Activated CD8-positive, alpha-beta memory T cell treated with anti-CD3 and anti-CD28 coated beads, Interleukin-2, amount 10 ng/mL, durations not matched to agents 7 days and 5 days (primary cell): Measurements from ENCODE around the gene KCNS3. TPM values are rescaled to one million over a fixed set of nuclear protein-coding genes. Genes with fewer than 3 reads are reported as not detected.
"Not testable (repeated sequence)": the region's sequence is repeated elsewhere in the genome, so short reads cannot be mapped to it uniquely, and the experiment has no call there.

Source experiments
- ATAC-seq: fragments of 150-1000 bp; cut with Tn5 transposase; one replicate; pipeline ENCODE4 v1.10.0; 2021; ENCODE audit warnings: moderate library complexity
- CTCF ChIA-PET: fragments of 350-600 bp; sonication (Branson Sonifier 250); formaldehyde crosslinking; loops from one replicate; lab custom pipeline; 2021; ENCODE audit warnings: antibody characterized with exemption; lab: Charles Lee
- DNase-seq: peaks from one replicate; pipeline ENCODE4 v3.0.0-alpha.2; 2020
- H3K27ac Mint-ChIP-seq: one replicate; pipeline ENCODE4 v1.8.0; 2021; ENCODE audit warnings: mild to moderate bottlenecking, mixed read lengths
- H3K27me3 Mint-ChIP-seq: one replicate; pipeline ENCODE4 v1.8.0; 2021; ENCODE audit warnings: mixed read lengths
- H3K36me3 Mint-ChIP-seq: one replicate; pipeline ENCODE4 v1.8.0; 2021; ENCODE audit warnings: mild to moderate bottlenecking, mixed read lengths
- H3K4me1 Mint-ChIP-seq: one replicate; pipeline ENCODE4 v1.8.0; 2021; ENCODE audit warnings: mixed read lengths
- H3K4me3 Mint-ChIP-seq: one replicate; pipeline ENCODE4 v1.8.0; 2021; ENCODE audit warnings: mild to moderate bottlenecking, moderate library complexity, mixed read lengths
- H3K9me3 Mint-ChIP-seq: one replicate; pipeline ENCODE4 v1.8.0; 2022; ENCODE audit warnings: low read depth, mixed read lengths
- total RNA-seq, 2 experiments: library from RNA; stranded (reverse); gene quantifications; one replicate each; pipeline ENCODE4 v1.2.3, GENCODE V29; 2021

Gene KCNS3
- total RNA-seq, 2 experiments from 2014 or later, result not detected

DNA sequence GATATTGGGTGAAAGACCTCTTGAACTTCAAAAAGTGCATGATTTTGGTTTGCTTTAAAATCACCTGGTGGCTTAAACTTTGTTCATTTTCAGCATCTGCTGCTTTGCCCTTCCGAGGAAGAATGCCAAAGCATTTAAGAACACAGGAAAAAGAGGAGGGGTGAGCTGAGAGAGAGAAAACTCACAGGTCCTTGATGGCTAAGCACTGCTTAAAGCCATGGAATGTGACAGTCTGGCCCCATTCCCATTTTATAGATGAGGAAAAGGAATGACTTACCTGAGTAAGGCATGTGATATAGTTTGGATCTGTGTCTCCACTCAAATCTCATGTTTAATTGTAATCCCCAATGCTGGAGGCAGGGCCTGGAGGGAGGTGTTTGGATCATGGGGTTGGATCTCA is 58.1 kb downstream of the KCNS3 start:
- Mint-ChIP-seq H3K9me3 (no peaks in the 10 kb centered on the region), H3K4me3 (no peak overlapping the region), H3K4me1 (no peaks in the 10 kb centered on the region), H3K27ac (no peak overlapping the region), H3K27me3 (no peaks in the 10 kb centered on the region), H3K36me3 (no peaks in the 10 kb centered on the region)
- CTCF ChIA-PET, result no interaction called here
- no peak for ATAC-seq
- no peak for DNase-seq

DNA sequence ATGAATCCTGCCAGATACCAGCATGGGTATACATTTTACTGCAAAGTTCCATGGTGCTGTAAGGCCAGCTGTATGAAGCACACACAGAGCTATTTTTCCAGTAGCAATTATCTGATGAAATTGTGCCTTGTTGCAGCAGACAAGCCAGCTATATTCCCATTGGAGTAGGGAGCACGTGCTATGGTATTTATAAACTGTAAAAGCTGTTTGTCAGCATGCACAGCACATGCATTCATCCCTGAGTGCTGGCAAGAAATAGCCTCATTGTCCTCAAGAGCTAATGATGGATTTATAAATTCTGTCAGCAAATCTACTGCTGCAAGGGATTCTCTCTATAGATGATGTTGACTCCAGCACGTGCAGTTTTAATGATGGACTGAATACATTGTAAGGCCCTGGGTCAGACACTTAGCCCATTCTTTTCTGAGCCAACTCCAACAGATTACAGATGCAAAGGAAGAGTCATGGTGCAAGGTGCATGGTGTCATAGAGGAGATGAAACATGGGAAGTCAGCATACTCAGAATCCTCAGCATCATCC is 61.7 kb downstream of the KCNS3 start:
- CTCF ChIA-PET, result no interaction called here
- H3K27me3 Mint-ChIP-seq, result no peaks in the 10 kb centered on the region
- no peak overlapping the region for H3K4me3 Mint-ChIP-seq
- DNase-seq (no peak), ATAC-seq (no peak)
- no peaks in the 10 kb centered on the region for H3K36me3 Mint-ChIP-seq
- no peak overlapping the region for H3K27ac Mint-ChIP-seq
- H3K4me1 Mint-ChIP-seq, result no peaks in the 10 kb centered on the region
- no peaks in the 10 kb centered on the region for H3K9me3 Mint-ChIP-seq

DNA sequence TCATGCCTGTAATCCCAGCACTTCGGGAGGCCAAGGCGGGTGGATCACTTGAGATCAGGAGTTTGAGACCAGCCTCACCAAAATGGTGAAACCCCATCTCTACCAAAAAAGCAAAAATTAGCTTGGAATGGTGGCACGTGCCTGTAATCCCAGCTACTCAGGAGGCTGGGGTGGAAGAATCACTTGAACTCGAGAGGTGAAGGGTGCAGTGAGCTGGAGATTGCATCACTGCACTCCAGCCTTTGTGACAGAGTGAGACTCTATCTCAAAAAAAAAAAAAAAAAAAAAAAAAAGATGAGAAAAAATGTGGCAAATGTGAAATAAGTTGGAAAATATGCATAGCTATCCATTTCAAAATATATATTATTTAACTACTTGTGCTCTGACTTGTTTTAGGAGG is 65.0 kb downstream of the KCNS3 start:
- no peak overlapping the region for H3K27ac Mint-ChIP-seq
- H3K4me3 Mint-ChIP-seq, result no peak overlapping the region
- no peak for DNase-seq
- no peaks in the 10 kb centered on the region for H3K27me3 Mint-ChIP-seq
- no peaks in the 10 kb centered on the region for H3K4me1 Mint-ChIP-seq
- CTCF ChIA-PET, result interaction anchor here (0.7 kb wide), 1 partner anchor 237 kb away, joined by 3 read pairs; no protein-coding TSS in a partner anchor
- no peak for ATAC-seq
- H3K36me3 Mint-ChIP-seq, result no peaks in the 10 kb centered on the region
- no peaks in the 10 kb centered on the region for H3K9me3 Mint-ChIP-seq

DNA sequence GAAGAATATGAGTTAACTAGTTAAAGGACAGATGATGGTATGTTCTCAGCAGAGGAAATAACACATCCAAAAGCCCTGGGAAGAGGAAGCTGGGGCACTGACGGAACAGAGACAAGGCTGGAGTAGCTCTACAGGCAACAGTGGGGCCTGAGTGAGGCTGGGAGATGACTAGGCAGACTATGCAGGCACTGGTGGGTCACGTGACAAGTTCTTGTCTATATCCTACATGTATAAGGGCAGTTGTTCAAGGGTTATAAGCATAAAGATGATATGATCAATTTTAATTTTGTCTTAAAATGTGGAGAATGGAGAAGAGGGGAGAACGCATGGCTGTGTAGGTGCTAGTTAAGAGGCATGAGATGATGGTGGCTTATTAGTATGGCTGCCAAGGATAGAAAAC is 68.6 kb downstream of the KCNS3 start:
- no peak overlapping the region for H3K4me3 Mint-ChIP-seq
- H3K36me3 Mint-ChIP-seq, result no peaks in the 10 kb centered on the region
- CTCF ChIA-PET, result no interaction called here
- H3K4me1 Mint-ChIP-seq, result no peaks in the 10 kb centered on the region
- DNase-seq (no peak), ATAC-seq (no peak)
- no peaks in the 10 kb centered on the region for H3K27me3 Mint-ChIP-seq
- H3K9me3 Mint-ChIP-seq, result no peaks in the 10 kb centered on the region
- H3K27ac Mint-ChIP-seq, result no peak overlapping the region

DNA sequence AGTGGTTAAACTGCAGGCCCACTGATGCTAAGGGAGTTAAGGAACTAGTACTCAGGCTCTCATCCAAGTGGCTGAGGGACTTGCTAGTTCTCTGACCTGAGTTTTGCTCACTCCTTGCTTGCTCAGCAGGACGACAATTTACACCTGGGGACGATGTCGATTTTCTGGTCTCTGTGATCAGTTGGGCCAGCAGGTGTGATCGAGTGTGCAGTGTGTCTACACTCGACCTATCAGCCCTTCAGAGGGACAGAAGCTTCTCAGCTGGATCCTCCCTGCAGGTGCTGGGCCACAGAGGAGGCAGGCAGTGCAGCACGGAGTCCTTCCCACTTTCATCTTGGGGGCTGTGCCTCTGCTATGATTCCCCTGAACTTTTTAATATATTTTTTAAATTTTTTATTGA is 71.5 kb downstream of the KCNS3 start:
- H3K27ac Mint-ChIP-seq, result no peak overlapping the region
- no peaks in the 10 kb centered on the region for H3K36me3 Mint-ChIP-seq
- no peaks in the 10 kb centered on the region for H3K4me1 Mint-ChIP-seq
- CTCF ChIA-PET, result no interaction called here
- DNase-seq (no peak), ATAC-seq (no peak)
- H3K27me3 Mint-ChIP-seq, result no peaks in the 10 kb centered on the region
- no peaks in the 10 kb centered on the region for H3K9me3 Mint-ChIP-seq
- H3K4me3 Mint-ChIP-seq, result no peak overlapping the region

DNA sequence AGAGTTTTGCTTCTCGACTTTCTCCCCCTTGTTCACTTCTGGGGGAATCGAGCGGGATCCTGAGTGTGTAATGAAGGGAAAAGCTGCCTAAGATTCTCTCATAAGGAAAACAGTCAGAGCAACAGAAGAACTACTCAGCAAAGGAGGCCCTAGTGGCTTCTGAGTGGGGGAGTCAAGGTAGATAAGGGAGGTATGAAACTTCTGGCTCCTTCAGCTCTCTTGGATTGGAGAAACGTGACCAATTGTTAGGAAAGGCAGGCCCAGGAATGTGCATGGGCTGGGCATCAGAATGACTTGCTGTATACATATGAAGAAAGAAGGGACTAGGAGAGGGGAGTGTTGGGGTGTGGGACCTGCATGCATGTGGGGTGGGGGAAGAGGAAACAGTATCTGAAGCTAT is 73.1 kb downstream of the KCNS3 start:
- CTCF ChIA-PET, result no interaction called here
- no peaks in the 10 kb centered on the region for H3K9me3 Mint-ChIP-seq
- H3K27ac Mint-ChIP-seq, result no peak overlapping the region

DNA sequence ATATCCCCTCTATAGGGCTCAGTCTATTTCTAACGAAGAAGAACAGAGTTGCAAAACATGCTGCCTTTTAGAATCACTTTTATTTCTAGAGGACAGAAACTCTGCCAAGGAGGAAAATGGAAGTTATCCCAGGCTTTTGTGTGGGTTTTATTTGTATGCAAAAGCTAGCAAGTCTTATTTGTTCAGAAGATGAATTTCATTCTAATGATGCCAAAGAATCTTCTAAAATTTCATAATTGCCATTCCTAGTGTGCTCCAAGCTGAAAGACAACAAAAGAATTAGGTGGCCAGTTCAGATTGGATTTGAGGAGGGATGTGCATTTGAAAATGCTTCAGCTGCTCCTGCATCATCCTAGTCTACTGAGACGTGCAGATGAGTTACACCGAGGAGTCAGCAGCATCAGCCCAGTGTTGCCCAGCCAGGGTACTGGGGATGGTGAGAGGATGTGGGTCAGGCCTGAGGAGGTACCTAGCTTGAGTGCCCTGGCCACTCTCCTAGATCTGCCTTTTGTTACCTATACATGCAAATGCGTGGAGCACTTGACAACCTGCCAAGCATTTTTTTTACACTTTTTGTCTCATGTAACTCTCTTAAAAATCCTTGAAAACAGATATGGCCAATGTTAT is 80.1 kb downstream of the KCNS3 start:
- ATAC-seq (no peak), DNase-seq (no peak)
- no peaks in the 10 kb centered on the region for H3K4me1 Mint-ChIP-seq
- no peaks in the 10 kb centered on the region for H3K36me3 Mint-ChIP-seq
- no peak overlapping the region for H3K27ac Mint-ChIP-seq
- CTCF ChIA-PET, result no interaction called here
- H3K27me3 Mint-ChIP-seq, result no peaks in the 10 kb centered on the region
- peaks cover 7% of the 10 kb centered on the region for H3K9me3 Mint-ChIP-seq
- H3K4me3 Mint-ChIP-seq, result no peak overlapping the region

More for the DNA sequence above, 73.1 kb downstream of the KCNS3 start:
- no peak for DNase-seq
- Mint-ChIP-seq H3K36me3 (no peaks in the 10 kb centered on the region), H3K4me3 (no peak overlapping the region), H3K4me1 (no peaks in the 10 kb centered on the region), H3K27me3 (no peaks in the 10 kb centered on the region)
- ATAC-seq, result no peak

DNA sequence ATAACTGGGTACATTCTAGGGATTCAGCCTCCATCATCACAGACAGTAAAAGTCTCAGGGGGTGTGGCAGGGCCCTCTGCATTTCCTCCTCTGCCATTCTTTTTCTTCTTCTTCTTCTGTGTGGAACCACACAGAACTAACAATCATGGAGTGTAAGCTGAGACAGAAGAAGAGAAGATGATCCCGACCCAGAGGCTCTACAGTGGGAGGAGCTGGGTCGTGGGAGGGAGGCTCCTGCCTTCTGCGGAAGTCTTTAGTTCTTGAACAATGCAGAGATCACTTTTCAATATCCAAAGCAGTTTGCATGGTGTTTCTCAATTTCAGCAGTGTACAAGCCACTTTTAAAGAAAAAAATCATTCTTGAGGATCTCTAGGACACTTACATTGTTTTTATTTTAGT is 80.9 kb downstream of the KCNS3 start:
- Mint-ChIP-seq H3K36me3 (no peaks in the 10 kb centered on the region), H3K4me3 (no peak overlapping the region), H3K4me1 (no peaks in the 10 kb centered on the region), H3K9me3 (peaks cover 8% of the 10 kb centered on the region), H3K27ac (no peak overlapping the region), H3K27me3 (no peaks in the 10 kb centered on the region)
- ATAC-seq (no peak), DNase-seq (no peak)
- CTCF ChIA-PET, result no interaction called here

DNA sequence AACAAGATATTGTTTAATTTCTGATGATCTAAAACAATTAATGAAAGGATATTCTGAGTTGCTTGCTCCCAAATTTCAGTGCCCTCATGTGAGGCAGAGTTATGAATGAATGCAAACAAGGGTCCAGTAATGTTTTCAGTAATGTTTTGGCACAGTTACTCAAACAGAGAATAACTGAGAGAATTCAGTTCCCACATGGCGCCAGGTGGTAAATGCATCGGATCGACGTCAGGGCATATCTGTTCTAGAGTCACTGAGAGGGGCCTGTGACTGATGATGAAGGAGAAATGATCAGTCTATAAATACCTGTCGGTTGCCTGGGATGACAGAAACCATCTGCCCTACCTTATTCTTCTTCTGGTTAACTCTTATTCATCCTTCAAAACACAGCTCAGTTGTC is 81.4 kb downstream of the KCNS3 start:
- no peaks in the 10 kb centered on the region for H3K4me1 Mint-ChIP-seq
- H3K36me3 Mint-ChIP-seq, result no peaks in the 10 kb centered on the region
- H3K9me3 Mint-ChIP-seq, result peaks cover 8% of the 10 kb centered on the region
- ATAC-seq (no peak), DNase-seq (no peak)
- CTCF ChIA-PET, result no interaction called here
- no peak overlapping the region for H3K27ac Mint-ChIP-seq
- no peaks in the 10 kb centered on the region for H3K27me3 Mint-ChIP-seq
- no peak overlapping the region for H3K4me3 Mint-ChIP-seq

DNA sequence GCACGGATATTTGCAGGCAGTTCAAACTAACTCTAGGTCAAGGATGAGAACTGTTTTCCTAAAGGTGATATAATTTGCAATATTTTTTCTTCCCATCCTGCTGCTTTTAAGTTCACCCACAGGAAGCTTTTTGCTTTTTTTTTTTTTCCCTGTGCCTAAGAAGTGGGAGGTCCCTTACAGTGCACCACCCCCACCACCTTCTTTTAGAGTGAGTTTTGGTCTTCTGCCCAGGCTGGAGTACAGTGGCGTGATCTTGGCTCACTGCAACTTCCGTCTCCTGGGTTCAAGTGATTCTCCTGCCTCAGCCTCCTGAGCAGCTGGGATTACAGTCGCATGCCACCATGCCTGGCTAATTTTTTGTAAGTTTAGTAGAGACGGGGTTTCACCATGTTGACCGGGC is 82.5 kb downstream of the KCNS3 start:
- CTCF ChIA-PET, result no interaction called here
- ATAC-seq (no peak), DNase-seq (no peak)
- Mint-ChIP-seq H3K36me3 (no peaks in the 10 kb centered on the region), H3K27ac (no peak overlapping the region), H3K27me3 (no peaks in the 10 kb centered on the region), H3K4me3 (no peak overlapping the region), H3K9me3 (peaks cover 8% of the 10 kb centered on the region), H3K4me1 (no peaks in the 10 kb centered on the region)

DNA sequence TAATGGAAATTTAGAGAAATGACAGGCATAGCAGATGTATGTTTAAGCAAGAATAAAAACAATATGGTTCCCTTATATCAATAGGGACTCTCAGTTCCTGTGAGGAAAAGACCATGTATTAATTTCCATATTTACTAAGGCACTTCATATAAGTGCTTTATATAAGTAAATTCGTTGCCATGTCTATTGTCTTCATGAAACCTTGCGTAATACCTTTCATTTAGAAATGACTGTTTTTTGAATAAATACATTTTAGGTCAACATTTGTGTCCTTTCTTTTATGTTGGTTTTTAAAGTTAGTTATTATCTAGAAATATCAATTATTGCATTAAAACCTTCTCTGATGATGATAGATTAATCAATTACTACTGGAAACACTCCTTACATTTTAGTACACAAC is 83.3 kb downstream of the KCNS3 start:
- Mint-ChIP-seq H3K4me3 (no peak overlapping the region), H3K4me1 (no peaks in the 10 kb centered on the region), H3K36me3 (no peaks in the 10 kb centered on the region), H3K27me3 (no peaks in the 10 kb centered on the region), H3K9me3 (peaks cover 8% of the 10 kb centered on the region), H3K27ac (no peak overlapping the region)
- ATAC-seq (no peak), DNase-seq (no peak)
- CTCF ChIA-PET, result no interaction called here

DNA sequence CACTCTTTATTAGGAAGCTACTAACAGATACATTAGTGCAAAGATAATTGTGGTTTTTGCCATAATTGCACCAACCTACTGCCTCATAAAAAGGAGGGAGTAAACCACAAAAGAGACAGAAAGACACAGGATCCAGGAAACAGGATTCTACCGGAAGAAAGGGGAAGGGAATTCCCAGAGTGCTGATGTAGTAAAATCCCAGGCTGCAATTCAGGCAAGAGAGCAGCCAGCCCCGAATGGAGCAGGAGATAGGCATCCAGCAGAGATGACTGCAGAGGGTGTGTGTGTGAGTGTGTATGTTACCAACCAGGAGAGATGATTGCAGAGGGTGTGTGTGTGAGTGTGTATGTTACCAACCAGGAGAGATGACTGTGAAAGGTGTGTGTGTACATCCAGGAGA is 84.4 kb downstream of the KCNS3 start:
- no peak overlapping the region for H3K27ac Mint-ChIP-seq
- no peaks in the 10 kb centered on the region for H3K27me3 Mint-ChIP-seq
- DNase-seq, result no peak
- ATAC-seq, result no peak
- H3K4me1 Mint-ChIP-seq, result no peaks in the 10 kb centered on the region
- peaks cover 8% of the 10 kb centered on the region for H3K9me3 Mint-ChIP-seq
- CTCF ChIA-PET, result no interaction called here
- H3K36me3 Mint-ChIP-seq, result no peaks in the 10 kb centered on the region
- no peak overlapping the region for H3K4me3 Mint-ChIP-seq

DNA sequence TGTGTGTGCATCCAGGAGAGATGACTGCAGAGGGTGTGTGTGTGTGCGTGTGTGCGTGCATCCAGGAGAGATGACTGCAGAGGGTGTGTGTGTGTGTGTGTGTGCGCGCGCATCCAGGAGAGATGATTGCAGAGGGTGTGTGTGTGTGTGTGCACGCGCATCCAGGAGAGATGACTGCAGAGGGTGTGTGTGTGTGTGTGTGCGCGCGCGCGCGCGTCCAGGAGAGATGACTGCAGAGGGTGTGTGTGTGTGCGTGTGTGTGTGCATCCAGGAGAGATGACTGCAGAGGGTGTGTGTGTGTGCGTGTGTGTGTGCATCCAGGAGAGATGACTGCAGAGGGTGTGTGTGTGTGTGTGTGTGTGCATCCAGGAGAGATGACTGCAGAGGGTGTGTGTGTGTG is 85.1 kb downstream of the KCNS3 start:
- H3K27ac Mint-ChIP-seq, ATAC-seq, DNase-seq, H3K27me3 Mint-ChIP-seq, CTCF ChIA-PET, H3K4me3 Mint-ChIP-seq, H3K4me1 Mint-ChIP-seq, H3K36me3 Mint-ChIP-seq, H3K9me3 Mint-ChIP-seq: not testable (repeated sequence)

DNA sequence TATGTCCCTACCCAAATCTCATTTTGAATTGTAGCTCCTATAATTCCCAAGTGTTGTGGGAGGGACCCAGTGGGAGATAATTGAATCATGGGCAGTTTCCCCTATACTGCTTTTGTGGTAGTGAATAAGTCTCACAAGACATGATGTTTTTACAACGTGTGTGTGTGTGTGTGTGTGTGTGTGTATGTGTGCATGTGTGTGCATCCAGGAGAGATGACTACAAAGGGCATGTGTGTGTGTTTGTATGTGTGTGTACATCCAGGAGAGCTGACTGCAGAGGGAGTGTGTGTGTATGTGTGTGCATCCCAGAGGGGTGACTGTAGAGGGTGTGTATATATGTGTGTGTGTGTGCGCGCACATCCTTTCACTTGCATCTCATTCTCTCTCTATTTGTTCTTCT is 86.7 kb downstream of the KCNS3 start:
- H3K4me1 Mint-ChIP-seq, result no peaks in the 10 kb centered on the region
- H3K27me3 Mint-ChIP-seq, result no peaks in the 10 kb centered on the region
- no peak overlapping the region for H3K27ac Mint-ChIP-seq
- no peak overlapping the region for H3K4me3 Mint-ChIP-seq
- no peak for ATAC-seq
- CTCF ChIA-PET, result no interaction called here
- peaks cover 8% of the 10 kb centered on the region for H3K9me3 Mint-ChIP-seq
- H3K36me3 Mint-ChIP-seq, result no peaks in the 10 kb centered on the region
- DNase-seq, result no peak

DNA sequence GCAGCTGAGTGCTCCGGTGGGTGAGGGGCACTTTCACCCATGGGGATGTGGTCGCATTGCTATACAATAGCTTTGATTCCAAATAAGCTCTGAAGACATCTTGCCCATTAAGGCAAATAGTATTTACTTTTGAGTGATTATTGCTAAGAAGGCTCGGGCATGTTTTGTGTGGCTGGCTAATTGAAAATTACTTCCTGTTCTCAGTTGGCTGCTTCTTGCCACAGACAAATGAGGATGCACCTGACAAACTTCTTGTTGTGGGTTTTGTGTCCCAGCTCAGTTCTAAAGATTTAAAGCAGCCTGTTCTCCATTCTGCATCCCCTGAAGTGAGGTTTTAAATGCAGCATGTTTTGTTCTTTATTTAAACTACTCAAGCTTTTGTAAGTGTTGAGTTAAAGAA is 88.3 kb downstream of the KCNS3 start:
- Mint-ChIP-seq H3K9me3 (peaks cover 8% of the 10 kb centered on the region), H3K4me3 (no peak overlapping the region), H3K27me3 (no peaks in the 10 kb centered on the region), H3K36me3 (no peaks in the 10 kb centered on the region), H3K4me1 (no peaks in the 10 kb centered on the region), H3K27ac (no peak overlapping the region)
- DNase-seq (no peak), ATAC-seq (no peak)
- CTCF ChIA-PET, result no interaction called here
